GM21786 (cell line): Measurements from ENCODE around the gene FAR1.

ENCODE experiments used
- ATAC-seq: cut with Tn5 transposase; IDR thresholded peaks from one replicate; pipeline ENCODE4 v1.9.1; 2021; ENCODE audit not compliant: unreplicated experiment

FAR1 gene

DNA sequence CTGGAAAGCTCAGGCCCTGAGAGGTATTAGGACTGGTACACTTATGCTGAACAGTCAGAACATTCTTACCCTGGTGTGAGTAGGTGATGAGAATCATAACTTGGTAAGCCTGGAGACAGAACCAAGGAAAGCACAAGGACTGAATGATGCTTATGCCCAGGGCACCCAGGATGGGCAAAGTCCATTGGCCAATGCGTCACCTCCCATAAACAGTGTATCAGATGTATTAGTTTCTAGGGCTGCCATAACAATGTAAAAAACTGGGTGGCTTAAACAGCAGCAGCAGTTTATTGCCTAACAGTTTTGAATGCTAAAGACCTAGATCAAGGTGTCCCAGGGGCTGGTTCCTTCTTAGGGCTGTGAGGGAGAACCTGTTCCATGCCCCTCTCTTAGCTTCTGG is 107.0 kb downstream of the FAR1 start:
- ATAC-seq = no peak

DNA sequence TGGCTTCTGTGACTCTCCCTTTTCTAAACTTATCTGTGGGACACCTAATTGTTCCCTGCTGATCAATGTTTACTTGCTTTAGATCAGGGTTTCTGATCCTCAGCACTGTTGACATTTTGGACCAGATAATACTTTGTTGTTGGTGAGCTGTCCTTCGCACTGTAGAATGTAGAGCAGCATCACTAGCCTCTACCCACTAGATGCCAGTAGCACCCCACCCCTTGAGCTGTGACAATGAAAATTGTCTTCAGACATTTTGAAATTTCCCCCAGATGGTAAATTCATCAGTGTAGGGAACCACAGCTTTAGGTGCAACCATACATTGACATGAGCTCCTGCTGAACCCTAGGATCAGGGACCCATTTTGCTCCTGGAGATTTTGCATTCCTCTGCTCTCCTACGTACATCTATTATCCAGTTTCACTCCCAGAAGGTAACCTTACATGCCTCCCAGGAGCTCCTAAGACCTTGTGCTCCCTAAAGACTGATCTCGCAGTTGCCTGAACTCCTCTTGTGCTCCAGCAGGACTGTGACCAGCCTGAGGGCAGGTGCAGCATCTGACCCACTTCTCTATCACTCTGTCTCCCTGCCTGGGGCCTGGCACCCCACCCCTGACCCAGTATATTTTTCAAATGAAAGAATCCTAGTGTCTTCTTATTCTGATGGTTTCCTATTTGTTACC is 107.8 kb downstream of the FAR1 start:
- no peak for ATAC-seq

DNA sequence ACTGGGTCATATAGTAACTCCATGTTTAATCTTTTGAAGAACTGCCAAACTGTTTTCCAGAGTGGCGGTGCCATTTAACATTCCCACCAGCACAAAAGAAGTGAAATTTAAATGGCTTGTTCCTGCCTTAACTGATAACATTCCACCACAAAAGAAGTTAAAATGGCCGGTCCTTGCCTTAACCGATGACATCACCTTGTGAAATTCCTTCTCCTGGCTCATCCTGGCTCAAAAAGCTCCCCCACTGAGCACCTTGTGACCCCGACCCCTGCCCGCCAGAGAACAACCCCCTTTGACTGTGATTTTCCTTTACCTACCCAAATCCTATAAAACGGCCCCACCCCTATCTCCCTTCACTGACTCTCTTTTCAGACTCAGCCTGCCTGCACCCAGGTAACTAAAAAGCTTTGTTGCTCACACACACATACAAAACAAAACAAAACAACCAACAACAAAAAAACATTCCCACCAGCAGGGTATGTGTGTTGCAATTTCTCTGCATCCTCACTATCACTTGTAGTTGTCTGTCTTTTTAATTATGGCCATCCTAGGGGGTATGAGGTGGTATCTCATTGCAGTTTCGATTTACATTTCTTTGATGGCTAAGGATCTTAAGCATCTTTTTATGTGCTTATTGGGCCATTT is 109.0 kb downstream of the FAR1 start:
- ATAC-seq = no peak

DNA sequence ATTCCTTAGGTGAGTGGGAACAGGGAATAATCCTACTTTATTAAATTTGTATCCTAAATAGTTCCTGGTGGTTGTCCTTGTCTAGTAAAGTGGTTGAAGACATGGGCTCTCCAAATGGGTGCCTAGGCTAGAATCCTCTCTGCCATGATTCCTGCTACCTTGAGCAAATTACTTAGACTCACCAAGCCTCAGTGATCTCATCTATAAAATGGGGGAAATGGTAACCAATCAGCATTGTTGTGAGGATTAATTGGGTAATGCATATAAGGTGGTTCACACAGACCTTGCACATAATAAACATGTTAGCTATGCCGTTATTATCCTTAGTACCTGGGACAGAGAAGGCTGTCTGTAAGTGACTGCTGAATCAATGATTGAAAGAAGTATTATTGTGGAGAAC is 109.9 kb downstream of the FAR1 start:
- ATAC-seq = no peak

DNA sequence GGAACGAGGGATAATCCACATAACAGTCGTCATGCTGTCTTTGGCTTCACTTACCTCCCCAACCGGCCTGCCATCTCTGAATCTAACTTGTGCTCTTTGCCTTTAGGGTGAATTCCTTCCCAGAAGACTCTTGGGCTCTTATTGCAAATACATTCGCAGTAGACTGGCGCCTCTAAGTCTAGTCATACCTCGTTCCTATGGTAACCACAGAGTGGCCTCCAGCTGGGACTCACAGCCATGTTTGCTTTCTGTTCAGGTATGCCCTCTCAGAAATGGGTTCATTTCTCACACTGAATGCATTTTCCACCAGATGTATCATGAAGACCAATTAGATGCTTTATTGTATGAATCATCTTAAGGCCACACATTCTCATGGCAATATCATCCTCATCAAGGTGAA is 112.7 kb downstream of the FAR1 start:
- no peak for ATAC-seq
